ENCODE measurements around the gene MSX1.

DNA sequence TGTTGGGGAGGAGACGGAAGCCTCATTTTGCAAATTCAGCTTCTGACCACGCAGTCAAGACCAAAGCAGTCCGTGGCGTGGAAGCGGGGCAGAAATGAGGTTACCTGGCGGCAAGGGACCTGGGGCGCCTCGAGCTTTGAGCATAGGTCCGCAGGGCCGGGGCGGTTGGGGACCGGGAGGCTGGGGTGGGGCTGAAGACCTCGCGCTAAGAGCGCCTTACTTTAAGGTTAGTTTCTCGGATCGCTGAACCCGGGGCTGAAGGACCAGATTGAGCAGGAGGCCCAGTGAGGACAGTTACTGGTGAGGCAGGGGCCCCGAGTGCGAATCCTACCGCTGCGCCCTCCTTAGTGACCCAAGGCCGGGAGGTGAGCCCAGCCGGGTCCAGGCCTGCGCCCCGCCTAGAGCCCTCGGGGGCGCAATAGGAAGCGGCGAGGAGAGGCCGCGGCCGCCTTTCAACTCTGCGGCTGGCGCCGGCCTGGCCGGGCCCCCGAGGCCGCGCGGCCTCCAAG lies 7.5 kb downstream of the MSX1 start:
- TF ChIP-seq, protein P1, sequence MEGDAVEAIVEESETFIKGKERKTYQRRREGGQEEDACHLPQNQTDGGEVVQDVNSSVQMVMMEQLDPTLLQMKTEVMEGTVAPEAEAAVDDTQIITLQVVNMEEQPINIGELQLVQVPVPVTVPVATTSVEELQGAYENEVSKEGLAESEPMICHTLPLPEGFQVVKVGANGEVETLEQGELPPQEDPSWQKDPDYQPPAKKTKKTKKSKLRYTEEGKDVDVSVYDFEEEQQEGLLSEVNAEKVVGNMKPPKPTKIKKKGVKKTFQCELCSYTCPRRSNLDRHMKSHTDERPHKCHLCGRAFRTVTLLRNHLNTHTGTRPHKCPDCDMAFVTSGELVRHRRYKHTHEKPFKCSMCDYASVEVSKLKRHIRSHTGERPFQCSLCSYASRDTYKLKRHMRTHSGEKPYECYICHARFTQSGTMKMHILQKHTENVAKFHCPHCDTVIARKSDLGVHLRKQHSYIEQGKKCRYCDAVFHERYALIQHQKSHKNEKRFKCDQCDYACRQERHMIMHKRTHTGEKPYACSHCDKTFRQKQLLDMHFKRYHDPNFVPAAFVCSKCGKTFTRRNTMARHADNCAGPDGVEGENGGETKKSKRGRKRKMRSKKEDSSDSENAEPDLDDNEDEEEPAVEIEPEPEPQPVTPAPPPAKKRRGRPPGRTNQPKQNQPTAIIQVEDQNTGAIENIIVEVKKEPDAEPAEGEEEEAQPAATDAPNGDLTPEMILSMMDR (IDR thresholded peaks at IDR 0.05) = no peak
- no peak for TF ChIP-seq POLR2A (IDR thresholded peaks at IDR 0.05)

All from upper lobe of left lung (tissue), 4 donors.